ENCODE data around the gene PRELID3B.
"Not testable (repeated sequence)": the region's sequence is repeated elsewhere in the genome, so short reads cannot be mapped to it uniquely, and the experiment has no call there.

PRELID3B gene

GRCh38 chr20:59025086-59025485 lies 17.5 kb downstream of the PRELID3B start:
- DNase-seq, result no peak

- DNase-seq, result no peak
These were observed 18.5 kb downstream of the PRELID3B start for GRCh38 chr20:59024111-59024530.

- DNase-seq, result no peak
These were observed 19.0 kb downstream of the PRELID3B start for GRCh38 chr20:59023616-59024015.

- no peak for DNase-seq
These were observed 19.8 kb downstream of the PRELID3B start for GRCh38 chr20:59022754-59023153.

GRCh38 chr20:59020938-59021551 lies 21.5 kb downstream of the PRELID3B start:
- DNase-seq, result no peak

- DNase-seq, result no peak
These were observed 23.4 kb downstream of the PRELID3B start, which contains the start of gene TUBB1 for GRCh38 chr20:59019217-59019616. Gene TUBB1 (plus strand): TSS chr20:59019429. CDS start chr20:59019523, 94 bp downstream.

- no peak for DNase-seq
These were observed 23.8 kb downstream of the PRELID3B start for GRCh38 chr20:59018817-59019216.

- no peak for DNase-seq
These were observed 24.9 kb downstream of the PRELID3B start for GRCh38 chr20:59017493-59018231.

GRCh38 chr20:59016795-59017492 lies 25.6 kb downstream of the PRELID3B start:
- DNase-seq, result no peak

GRCh38 chr20:59015812-59016711 lies 26.5 kb downstream of the PRELID3B start:
- no peak for DNase-seq

GRCh38 chr20:59015411-59015810 lies 27.2 kb downstream of the PRELID3B start:
- DNase-seq, result no peak

GRCh38 chr20:59014680-59015389 lies 27.8 kb downstream of the PRELID3B start:
- DNase-seq, result no peak

- DNase-seq, result no peak
These were observed 28.5 kb downstream of the PRELID3B start for GRCh38 chr20:59013959-59014608.

- DNase-seq, result no peak
These were observed 29.3 kb downstream of the PRELID3B start for GRCh38 chr20:59013031-59013951.

GRCh38 chr20:59011874-59012157 lies 30.8 kb downstream of the PRELID3B start:
- DNase-seq, result not testable (repeated sequence)

GRCh38 chr20:59010995-59011873 lies 31.4 kb downstream of the PRELID3B start:
- no peak for DNase-seq

- no peak for DNase-seq
These were observed 32.1 kb downstream of the PRELID3B start for GRCh38 chr20:59010321-59010994.

- DNase-seq, result no peak
These were observed 33.8 kb downstream of the PRELID3B start for GRCh38 chr20:59008715-59009336.
